Peyer's patch (tissue), 4 donors: ENCODE measurements around the gene PCBP2.

Source experiments
- POLR2A ChIP-seq, 2 donors: fragments of 450-650 bp; IDR thresholded peaks; one replicate each; pipeline ENCODE4 v1.5.1; 2017; ENCODE audit warnings: antibody characterized with exemption in 2 of 2, mild to moderate bottlenecking in 2 of 2, moderate library complexity in 2 of 2
- TF ChIP-seq, protein P1 (sequence below), 6 experiments: fragments of 450-650 bp in 4 of 6; fragments of 200-600 bp in 2 of 6; sonication (generic) in 1 of 6; IDR thresholded peaks; one replicate each; pipeline ENCODE4 v1.5.1; 2017 to 2019; ENCODE audit warnings: antibody characterized with exemption in 6 of 6, mild to moderate bottlenecking in 3 of 6, moderate library complexity in 1 of 6

DNA sequence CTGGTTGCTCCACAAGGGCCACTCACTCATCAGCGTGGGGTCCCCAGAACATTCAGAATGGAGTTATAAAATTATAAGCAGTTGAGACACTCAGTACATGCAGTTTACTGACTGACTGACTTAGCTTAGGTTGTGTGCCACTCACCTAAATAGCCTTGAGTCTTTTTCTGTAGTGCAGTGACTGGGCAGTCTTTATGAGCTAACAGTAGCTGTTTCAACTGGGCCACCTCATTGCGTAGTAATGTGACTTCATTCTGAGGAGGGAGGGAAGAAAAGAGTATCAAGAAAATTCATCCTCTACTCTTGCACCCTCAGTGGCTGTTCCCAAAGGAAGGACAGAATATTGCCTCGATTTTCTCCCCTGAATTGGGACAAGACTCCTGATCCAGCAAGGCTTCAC is 71.2 kb downstream of the PCBP2 start:
- TF ChIP-seq POLR2A (IDR thresholded peaks at IDR 0.05): no peak
- TF ChIP-seq, protein P1, sequence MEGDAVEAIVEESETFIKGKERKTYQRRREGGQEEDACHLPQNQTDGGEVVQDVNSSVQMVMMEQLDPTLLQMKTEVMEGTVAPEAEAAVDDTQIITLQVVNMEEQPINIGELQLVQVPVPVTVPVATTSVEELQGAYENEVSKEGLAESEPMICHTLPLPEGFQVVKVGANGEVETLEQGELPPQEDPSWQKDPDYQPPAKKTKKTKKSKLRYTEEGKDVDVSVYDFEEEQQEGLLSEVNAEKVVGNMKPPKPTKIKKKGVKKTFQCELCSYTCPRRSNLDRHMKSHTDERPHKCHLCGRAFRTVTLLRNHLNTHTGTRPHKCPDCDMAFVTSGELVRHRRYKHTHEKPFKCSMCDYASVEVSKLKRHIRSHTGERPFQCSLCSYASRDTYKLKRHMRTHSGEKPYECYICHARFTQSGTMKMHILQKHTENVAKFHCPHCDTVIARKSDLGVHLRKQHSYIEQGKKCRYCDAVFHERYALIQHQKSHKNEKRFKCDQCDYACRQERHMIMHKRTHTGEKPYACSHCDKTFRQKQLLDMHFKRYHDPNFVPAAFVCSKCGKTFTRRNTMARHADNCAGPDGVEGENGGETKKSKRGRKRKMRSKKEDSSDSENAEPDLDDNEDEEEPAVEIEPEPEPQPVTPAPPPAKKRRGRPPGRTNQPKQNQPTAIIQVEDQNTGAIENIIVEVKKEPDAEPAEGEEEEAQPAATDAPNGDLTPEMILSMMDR (IDR thresholded peaks at IDR 0.05): no peak
